DMS153 treated with DMSO at 0.1 percent for 48 hours (cell line): ENCODE results near the gene UBXN6.

ENCODE experiments used
- DNase-seq: peaks from one replicate; lab custom pipeline; 2025; ENCODE audit not compliant: unreplicated experiment; lab: John Stamatoyannopoulos, UW

The UBXN6 gene

DNA sequence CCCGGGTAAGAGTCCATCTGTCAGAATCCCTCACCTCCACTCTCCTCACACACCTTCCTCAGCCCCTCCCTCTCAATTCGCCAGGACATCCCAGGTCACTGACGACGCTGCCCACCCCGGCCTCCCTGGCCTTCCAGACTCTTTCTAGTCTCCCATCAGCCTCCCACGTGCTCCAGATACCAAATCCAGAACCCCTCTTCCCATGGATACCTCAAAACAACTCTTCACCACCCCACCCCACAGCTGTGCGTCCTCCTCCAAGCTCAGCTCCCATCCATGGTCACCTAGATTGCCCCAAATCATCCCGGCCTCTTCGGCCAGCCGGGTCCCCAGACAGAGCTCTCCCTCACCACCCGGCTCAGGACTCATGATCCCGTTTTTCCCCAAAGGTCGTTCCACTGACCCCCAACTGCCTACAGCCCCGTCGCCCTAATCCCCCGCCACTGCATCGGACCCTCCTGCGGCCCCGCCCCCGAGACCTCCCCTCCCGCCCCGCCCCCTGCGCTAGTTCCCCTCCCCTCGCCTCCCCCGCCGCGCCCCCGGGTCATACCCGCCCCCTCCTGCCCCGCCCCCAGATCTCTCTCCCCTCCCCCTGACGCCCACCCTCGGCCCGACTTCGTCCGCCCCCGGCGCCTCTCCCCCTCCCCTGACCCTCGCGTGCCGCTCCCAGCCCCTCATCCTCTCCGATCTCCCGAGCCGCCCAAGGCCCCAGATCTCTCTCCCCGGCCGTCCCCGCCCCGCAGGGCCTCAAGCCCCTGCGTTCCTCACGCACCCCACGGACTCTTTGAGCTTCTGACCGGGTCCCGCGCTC, 546 bp downstream of the UBXN6 start:
- no peak for DNase-seq

- no peak for DNase-seq
These were observed 1.1 kb downstream of the UBXN6 start for GRCh38 chr19:4456476-4456842.

GRCh38 chr19:4455719-4456475, 1.7 kb downstream of the UBXN6 start:
- DNase-seq = no peak

DNA sequence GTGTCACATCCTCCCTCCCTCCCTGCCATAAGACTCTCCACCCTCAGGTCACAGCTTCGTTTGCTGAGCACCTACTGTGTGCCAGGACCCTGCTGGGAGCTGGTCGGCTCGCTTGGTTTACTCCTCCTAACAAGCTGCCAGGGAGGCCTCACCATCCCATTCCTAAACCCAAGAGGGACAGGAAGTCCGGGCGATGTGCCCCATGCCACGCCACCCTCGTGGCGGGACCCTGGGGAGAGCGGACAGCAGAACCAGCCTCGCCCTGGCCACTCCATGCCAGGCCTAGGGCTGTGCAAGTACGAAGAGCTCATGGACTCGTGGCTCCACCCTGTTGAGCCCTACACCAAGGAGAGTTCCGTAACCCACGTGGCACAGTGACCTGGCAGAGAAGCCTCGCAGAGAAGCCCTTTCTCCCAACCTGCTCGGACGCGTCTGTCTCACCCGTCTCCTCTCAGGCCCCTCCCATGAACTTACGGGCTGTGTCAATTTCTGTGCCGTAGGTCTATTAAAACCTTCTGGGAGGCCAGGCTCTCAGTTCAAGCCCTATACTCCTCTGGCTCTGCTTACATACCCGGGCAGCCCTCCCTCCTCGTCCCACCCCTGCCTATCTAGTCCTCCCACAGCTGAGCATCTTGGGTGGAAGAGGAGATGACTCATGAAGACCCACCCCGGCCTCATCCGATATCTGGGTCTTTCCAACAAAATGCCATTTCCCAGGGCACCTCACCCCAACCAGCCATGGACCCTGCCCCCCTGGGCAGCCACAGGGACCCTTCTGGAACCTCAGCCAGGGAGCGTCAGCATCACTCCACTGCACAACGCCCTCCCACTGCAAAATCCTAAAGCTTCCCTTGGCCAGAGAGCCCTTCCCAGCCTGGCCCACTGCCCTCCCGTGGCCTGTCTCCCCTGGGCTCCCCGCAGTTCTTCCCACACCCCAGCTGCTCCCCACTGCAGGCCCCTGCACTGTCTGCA, 2.6 kb downstream of the UBXN6 start:
- DNase-seq = no peak

DNA sequence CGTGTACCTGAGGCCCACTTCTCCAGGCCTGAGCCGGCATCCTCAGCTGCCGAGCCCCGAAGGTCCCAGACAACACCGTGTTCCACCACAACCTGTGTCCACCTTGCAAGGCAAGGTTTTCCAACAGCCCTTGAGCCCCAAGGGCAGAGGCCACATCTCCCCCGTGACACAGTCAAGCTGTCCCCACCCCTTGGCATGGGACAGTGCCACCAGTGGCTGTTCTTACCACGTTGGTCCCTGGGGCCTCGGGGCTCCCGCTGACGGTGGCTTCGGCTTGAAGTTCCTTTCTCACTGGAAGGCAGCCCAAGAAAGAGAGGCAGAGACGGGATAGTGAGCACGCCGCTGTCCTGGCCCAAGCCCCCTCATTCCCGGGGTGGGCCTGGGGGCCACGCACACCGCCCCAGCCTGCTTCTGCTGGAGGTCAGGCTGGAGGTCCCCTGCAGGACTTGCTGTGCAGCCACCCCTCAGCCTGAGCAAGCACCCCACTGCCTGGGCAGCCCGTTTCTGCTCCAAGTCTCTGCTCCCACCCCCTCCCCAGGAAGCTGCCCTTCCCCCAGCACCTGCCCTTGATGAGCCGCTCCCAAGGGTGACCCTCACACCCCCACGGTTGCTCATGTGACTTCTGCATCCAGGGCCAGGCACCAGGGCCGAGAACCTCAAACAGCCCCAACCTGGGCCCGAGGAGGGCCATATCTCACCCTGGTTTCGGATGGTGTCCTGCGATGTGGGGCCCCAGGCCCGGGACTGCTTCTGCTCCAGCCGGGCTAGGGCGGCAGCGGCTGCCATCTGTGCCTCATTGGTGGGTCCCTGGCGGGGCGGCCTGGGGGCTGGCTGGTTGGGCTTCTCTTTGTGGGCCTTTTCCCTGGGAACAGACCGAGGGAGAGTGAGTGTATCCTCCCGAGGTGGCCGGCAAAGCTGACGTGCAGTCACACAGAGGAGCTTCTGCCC, 4.1 kb downstream of the UBXN6 start:
- DNase-seq = no peak

DNA sequence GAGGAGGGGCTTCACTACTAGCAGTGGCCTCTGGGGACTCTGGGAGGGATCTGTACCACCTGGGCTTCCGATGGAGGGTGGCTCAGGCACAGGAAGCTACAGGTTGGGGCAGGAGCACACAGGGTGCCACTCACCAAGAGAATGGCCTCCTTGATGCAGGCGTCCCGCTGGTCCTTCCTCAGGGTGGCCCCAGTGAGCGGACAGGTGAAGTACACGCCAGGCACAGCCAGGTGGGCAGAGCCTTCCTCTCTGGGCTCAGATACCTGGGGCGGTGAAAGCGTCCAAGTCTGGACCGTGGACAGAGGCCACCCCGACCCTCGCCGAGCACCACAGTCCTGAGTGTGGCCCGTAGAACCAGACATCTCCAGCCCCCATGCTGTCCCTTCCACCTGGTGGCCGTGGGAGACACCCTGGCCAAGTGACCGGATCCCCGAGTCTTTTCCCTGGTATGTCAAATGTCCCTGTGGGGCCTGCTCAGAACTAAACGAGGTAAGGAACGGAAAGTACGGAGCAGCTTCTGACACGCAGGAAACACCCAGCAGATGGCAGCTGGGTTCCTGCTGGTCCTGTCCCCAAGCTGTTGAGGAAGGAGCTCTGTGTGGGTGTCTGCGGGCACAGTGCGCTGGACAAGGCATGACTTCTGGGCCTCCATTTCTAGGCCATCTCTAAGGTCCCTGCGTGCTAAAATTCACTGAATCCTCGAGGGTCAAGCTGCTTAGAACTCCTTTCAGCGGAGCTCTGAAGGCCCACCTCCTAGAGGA, 5.2 kb downstream of the UBXN6 start:
- no peak for DNase-seq

DNA sequence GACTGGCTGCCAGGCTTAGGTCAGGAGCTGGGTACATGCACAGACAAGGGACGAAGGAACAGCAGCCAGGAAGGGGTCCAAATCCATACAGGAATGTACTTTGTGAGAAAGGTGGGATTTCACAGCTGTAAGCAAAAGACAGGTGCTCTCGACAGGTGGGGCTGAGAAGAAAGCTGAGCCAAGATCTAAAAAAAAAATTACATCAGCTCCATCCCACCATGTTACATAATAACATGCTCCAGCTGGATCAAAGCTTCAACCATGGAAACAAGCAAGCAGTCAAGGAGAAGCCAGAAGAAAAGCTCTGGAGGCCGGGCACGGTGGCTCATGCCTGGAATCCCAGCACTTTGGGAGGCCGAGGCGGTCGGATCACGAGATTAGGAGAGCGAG, 8.0 kb downstream of the UBXN6 start:
- DNase-seq = no peak

DNA sequence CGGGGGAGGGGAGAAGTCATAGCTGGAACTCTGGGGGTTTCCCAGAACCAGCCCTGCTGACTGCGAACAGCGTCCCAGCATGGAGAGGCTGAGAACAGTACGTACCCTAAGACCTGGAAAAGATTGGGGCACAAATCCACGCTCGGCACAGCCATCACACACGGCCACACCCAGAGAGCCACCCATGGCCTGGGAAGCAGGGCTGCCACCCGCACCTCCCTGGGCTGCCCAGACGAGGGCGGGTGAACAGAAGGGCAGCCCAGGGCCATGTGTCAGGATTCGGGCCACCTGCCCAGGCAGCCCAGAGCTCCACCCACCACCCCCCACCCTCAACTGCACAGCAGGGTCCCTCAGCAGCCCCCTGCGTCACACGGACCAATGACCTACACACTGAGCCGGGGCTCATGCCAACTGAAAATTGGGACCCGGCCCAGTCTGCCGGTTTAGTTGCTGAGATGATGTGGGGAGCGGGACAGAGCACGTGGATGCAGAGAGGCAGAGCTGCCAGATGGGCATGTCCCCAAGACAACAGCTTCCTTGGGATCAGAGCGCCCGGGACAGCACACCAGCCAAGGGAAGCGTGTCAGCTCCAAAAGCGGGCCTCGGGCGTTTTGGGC, 8.5 kb downstream of the UBXN6 start:
- no peak for DNase-seq

DNA sequence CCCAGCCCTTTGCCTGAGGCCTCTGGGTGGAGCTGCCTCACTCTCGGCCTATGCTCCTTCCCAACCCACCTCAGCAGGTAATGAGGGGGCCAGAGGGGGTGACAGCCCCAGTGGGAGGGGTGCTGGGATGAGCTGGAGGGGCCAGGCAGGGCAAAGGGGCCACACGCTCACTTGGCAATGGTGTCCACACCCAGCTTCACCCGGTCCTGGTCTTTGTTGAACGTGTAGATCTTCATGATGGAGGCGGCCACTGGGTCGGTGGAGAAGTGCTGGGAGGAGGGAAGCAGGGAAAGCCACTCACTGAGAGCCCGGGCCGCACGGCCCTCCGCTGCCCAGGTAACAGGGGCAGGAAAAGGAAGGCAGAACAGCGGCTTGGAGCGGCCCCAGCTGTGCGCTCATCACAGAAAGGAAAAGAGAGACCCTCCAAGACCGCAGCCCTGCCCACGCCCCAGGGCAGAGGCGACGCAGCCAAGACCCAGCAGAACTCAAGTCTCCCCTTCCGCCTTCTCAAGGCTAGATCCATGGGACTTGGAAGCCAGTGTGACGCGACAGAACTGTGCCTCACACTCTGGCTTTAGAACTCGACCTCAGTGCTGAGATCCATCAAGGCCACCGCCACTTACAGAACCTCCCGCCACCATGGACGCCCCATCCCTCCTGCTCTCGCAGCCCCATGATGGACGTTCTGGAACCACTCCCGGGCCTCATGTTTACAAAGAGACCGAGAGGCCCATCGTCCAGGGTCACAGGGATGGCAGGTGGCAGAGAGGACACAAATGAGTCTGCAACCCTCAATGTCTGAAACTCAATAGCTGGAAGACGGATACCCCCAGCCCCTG, 9.2 kb downstream of the UBXN6 start:
- DNase-seq = no peak

- DNase-seq = no peak
These were observed 10.1 kb downstream of the UBXN6 start for GRCh38 chr19:4447327-4448146.

DNA sequence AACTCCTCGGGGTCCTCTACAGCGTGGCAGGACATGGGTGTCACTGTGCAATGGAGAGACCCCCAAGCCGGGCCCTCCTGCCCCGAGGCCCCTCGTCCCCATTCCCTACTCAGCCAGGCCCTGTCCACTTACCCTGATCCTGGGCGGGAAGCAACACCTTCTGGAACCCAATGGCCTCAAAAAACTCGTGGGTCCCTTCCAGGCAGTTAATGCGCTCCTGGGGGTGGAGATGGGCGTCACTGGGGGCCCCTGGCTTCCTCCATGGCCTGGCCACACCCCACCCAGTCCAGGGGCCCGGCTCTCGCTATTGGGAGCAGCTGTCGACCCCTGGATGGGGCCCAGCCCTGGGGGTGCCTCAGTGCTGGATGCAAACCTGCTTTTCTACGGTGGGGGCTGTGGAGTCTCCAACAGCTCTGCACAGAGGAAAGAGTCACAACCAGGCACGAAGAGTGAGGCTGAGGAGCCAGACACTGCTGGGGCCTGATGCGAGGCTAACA, 10.8 kb downstream of the UBXN6 start:
- DNase-seq = no peak

DNA sequence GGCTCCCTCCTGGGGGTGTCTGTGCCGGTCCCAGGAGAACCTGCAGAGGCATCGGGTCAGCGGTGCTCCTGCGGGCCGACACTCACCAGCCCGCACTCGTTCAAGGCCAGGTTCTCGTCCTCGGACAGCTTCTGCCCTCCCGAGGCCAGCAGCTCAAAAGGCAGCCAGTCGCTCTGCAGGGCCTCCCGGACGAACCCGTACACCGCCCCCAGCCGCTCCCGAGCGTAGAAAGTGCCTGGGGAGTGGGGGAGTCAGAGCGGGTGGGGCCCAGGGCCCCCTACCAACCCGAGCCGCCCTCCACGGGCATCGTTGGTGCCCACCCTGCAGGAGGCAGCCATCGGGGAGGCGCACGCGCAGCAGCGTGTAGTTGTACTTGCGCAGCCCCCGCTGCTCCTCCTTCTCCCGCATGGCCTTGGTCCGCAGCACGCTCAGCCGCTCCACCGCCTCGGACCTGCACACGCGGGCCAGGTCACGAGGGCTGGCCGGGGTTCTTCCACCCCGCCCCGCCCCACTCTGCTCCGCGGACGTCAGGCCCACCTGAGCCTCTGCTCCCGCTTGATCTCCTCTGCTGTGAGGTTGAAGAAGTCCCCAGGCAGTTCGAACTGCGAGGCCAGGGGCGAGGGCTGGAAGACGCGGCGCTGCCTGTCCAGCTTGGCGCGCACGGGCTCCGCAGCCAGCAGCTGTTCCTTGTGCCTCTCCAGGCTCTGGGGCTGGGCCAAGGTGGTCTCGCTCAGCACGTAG, 11.5 kb downstream of the UBXN6 start:
- no peak for DNase-seq

DNA sequence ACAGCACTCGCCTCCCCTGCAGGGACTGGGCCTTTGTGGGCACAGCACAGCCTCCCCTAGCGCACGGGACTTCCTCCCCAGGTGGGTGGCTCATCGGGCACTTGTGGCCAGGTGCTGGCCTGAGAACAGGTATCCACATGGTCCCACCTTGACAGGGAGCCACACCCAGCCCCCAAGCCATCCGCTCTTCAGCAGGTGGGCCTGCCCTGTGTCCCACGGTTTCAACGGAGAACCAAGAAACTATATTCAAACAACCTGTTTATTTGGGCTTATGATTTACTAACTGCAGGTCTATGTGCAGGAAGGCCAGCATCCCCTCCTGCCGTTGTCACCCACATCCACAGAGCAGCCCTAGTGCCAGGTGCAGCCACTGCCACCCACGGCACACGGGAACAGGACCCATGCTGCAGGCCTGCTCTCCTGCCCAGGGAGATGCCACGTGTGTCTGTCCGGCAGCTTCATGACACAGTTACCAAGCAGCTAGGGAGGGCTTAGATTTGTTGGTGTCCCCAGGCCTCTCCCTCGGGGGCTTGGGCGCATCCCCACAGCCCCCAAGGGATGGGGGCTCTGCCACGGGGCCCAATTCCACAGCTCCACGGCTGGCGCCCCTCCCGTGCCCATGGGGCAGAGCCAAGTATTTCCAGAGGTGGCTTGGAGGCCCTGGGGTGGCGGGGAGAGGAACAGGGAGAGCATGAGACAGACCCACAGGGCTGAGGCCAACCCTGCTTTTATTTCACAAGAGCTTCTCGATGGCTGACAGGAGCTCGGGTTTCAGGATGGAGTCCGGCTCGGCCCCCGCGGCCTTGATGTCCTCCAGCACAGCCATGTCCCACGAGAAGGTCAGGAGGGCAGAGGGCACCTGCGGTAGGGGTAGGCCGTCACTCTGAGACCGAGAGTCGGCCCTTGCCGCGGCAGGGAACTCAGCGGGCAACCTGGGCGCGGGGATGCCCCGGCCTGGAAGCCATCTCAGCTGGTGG, 12.5 kb downstream of the UBXN6 start:
- DNase-seq = no peak

- no peak for DNase-seq
These were observed 13.4 kb downstream of the UBXN6 start for GRCh38 chr19:4443966-4444764.

DNA sequence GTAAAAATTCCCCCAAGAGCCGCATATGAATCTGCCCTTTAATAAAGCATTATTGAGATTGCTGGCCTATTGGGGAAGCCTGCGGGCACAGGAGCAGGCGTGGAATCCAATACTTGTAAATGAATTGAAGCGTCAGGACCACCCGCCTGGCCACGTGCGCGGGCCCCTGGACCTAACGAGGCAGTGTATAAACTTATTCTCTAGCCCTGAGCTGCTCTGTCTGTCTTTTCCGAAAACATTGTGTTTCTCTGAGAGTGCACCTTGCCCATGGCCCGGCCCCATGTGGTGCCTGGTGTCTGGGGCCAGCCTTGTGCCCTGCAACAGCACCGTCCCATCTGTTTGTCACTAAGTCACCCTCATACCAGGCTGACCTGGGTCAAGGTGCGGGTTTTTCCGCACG, 14.4 kb downstream of the UBXN6 start:
- DNase-seq = no peak
